Astrocyte of the cerebellum (primary cell): ENCODE data around the gene LRRC8A.

Experiments used
- DNase-seq: peaks from one replicate; pipeline ENCODE4 v3.0.0-alpha.2; 2011; ENCODE audit warnings: low read depth
- H3K4me3 ChIP-seq: 2 replicates; pipeline ENCODE4 v1.5.1; 2011; ENCODE audit warnings: mild to moderate bottlenecking, low read depth, low read length, moderate library complexity
- CTCF ChIP-seq: IDR thresholded peaks from 2 replicates; pipeline ENCODE4 v1.5.1; 2012; ENCODE audit warnings: low read length, low read depth, moderate library complexity, mild to moderate bottlenecking; ENCODE audit errors: missing control alignments
- in situ Hi-C: cut with HindIII; loops from 2 replicates; pipeline ENCODE4 v1.10.0; 2017; ENCODE audit warnings: low sequenced_read_pairs

LRRC8A gene

DNA sequence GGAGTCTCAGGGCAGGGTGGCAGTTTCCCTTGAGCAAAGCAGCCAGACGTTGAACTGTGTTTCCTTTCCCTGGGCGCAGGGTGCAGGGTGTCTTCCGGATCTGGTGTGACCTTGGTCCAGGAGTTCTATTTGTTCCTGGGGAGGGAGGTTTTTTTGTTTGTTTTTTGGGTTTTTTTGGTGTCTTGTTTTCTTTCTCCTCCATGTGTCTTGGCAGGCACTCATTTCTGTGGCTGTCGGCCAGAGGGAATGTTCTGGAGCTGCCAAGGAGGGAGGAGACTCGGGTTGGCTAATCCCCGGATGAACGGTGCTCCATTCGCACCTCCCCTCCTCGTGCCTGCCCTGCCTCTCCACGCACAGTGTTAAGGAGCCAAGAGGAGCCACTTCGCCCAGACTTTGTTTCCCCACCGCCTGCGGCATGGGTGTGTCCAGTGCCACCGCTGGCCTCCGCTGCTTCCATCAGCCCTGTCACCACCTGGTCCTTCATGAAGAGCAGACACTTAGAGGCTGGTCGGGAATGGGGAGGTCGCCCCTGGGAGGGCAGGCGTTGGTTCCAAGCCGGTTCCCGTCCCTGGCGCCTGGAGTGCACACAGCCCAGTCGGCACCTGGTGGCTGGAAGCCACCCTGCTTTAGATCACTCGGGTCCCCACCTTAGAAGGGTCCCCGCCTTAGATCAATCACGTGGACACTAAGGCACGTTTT, 35.4 kb downstream of the LRRC8A start:
- peak; percentile 68 for DNase-seq
- no peak for TF ChIP-seq CTCF
- in situ Hi-C loops: no loop called here
- no peak overlapping the region for H3K4me3 ChIP-seq

GRCh38 chr9:128918921-128919320, 37.0 kb downstream of the LRRC8A start:
- no peak for TF ChIP-seq CTCF
- in situ Hi-C loops: no loop called here
- H3K4me3 ChIP-seq: no peak overlapping the region
- no peak for DNase-seq

- no peak overlapping the region for H3K4me3 ChIP-seq
- DNase-seq: no peak
- in situ Hi-C loops: no loop called here
- TF ChIP-seq CTCF: no peak
Observed at GRCh38 chr9:128919402-128920089, 37.6 kb downstream of the LRRC8A start.

DNA sequence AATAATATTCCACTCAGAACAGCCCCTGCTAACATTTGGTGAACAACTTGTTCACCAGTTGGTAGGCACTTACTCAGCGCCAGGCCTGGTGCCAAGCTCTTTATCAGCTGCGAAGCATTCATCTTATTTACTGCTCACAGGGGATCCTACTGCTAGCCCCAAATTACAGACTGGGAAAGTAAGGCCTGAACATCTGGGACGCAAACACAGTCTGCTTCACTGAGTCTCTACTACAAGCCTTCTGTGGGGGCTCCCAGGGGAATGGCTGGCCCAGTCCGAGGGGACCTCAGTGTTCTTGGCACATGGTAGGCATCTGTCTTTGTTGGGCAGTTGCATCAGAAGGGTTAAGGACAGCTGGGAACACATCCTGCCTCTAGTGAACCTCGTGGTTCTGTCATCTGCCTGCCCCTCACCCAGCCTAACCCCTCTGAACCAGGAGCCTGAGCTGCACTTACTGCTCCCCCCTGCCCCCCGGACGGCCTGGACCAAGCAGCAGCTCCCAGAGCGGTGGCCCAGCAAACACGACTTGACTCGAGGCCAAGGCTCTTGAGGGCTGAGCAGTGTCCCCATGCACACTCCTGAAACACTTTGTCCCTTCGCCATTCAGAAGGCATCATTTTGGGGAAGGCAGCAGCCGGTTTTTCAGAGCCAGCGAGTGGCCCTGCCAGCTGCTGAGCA, 38.6 kb downstream of the LRRC8A start, which contains the start of gene PHYHD1:
Gene PHYHD1 (plus strand): TSS at position 602 of the 678 bp plus-strand sequence. CDS start 1,342 bp downstream, outside the sequence.
- in situ Hi-C loops: no loop called here
- TF ChIP-seq CTCF: no peak
- no peak for DNase-seq
- H3K4me3 ChIP-seq: no peak within 1 kb of the TSS

GRCh38 chr9:128921881-128922763, 40.2 kb downstream of the LRRC8A start:
- H3K4me3 ChIP-seq: peak overlapping the region; percentile 28
- in situ Hi-C loops: no loop called here
- no peak for TF ChIP-seq CTCF
- no peak for DNase-seq

- in situ Hi-C loops: no loop called here
- H3K4me3 ChIP-seq: no peak overlapping the region
- DNase-seq: no peak
- TF ChIP-seq CTCF: no peak
Observed at GRCh38 chr9:128923493-128923883, 41.6 kb downstream of the LRRC8A start.
